ENCODE results near the gene HERC6.
"Not testable (repeated sequence)": the region's sequence is repeated elsewhere in the genome, so short reads cannot be mapped to it uniquely, and the experiment has no call there.

The HERC6 gene

GRCh38 chr4:88441696-88442095, 63.0 kb downstream of the HERC6 start:
- Histone ChIP-seq H3K27ac (no peak overlapping the region), H3K4me3 (no peak overlapping the region)

- no peak overlapping the region for H3K27ac ChIP-seq
- no peak overlapping the region for H3K4me3 ChIP-seq
These were observed 64.1 kb downstream of the HERC6 start for GRCh38 chr4:88442689-88443191.

- Histone ChIP-seq H3K4me3 (no peak overlapping the region), H3K27ac (no peak overlapping the region)
These were observed 64.8 kb downstream of the HERC6 start for GRCh38 chr4:88443486-88443885.

GRCh38 chr4:88445252-88445651, 66.6 kb downstream of the HERC6 start:
- H3K4me3 ChIP-seq, result no peak overlapping the region

GRCh38 chr4:88446124-88446523, 67.5 kb downstream of the HERC6 start:
- no peak overlapping the region for H3K4me3 ChIP-seq
- H3K27ac ChIP-seq, result no peak overlapping the region

More at GRCh38 chr4:88445252-88445651, 66.6 kb downstream of the HERC6 start:
- H3K27ac ChIP-seq, result no peak overlapping the region

- Histone ChIP-seq H3K4me3 (no peak overlapping the region), H3K27ac (no peak overlapping the region)
These were observed 68.9 kb downstream of the HERC6 start for GRCh38 chr4:88447371-88448095.

- not testable (repeated sequence) for H3K4me3 ChIP-seq, H3K27ac ChIP-seq
These were observed 69.6 kb downstream of the HERC6 start for GRCh38 chr4:88448211-88448765.

- H3K4me3 ChIP-seq, result no peak overlapping the region
- no peak overlapping the region for H3K27ac ChIP-seq
These were observed 70.2 kb downstream of the HERC6 start for GRCh38 chr4:88448889-88449288.

- Histone ChIP-seq H3K4me3 (no peak overlapping the region), H3K27ac (no peak overlapping the region)
These were observed 70.6 kb downstream of the HERC6 start for GRCh38 chr4:88449290-88449689.

- Histone ChIP-seq H3K4me3 (no peak overlapping the region), H3K27ac (no peak overlapping the region)
These were observed 72.6 kb downstream of the HERC6 start for GRCh38 chr4:88451205-88451604.

GRCh38 chr4:88452912-88453311, 74.3 kb downstream of the HERC6 start:
- Histone ChIP-seq H3K27ac (no peak overlapping the region), H3K4me3 (no peak overlapping the region)

GRCh38 chr4:88456670-88457306, 78.1 kb downstream of the HERC6 start, which contains the start of gene HERC5:
Gene HERC5, plus strand, starts transcription at chr4:88457119. Its CDS starts 151 bp downstream, at chr4:88457270.
- Histone ChIP-seq H3K4me3 (peak within 1 kb of the TSS; percentile 46 to 80 (median 69)), H3K27ac (peak within 1 kb of the TSS in 20 of 21 experiments; percentile 8 to 82 (median 67))

GRCh38 chr4:88457307-88458103, 78.9 kb downstream of the HERC6 start:
- Histone ChIP-seq H3K4me3 (peak overlapping the region; percentile 46 to 80 (median 69)), H3K27ac (peak overlapping the region in 16 of 21 experiments; percentile 22 to 82 (median 68))

GRCh38 chr4:88458104-88458740, 79.6 kb downstream of the HERC6 start:
- peak overlapping the region in 5 of 7 experiments; percentile 46 to 80 (median 76) for H3K4me3 ChIP-seq

GRCh38 chr4:88465653-88466192, 87.1 kb downstream of the HERC6 start:
- H3K4me3 ChIP-seq, result no peak overlapping the region
- H3K27ac ChIP-seq, result no peak overlapping the region

More at GRCh38 chr4:88458104-88458740, 79.6 kb downstream of the HERC6 start:
- peak overlapping the region in 3 of 21 experiments; percentile 60 to 74 (median 69) for H3K27ac ChIP-seq

- Histone ChIP-seq H3K4me3 (no peak overlapping the region), H3K27ac (no peak overlapping the region)
These were observed 88.7 kb downstream of the HERC6 start for GRCh38 chr4:88467392-88467791.

GRCh38 chr4:88477229-88477860, 98.7 kb downstream of the HERC6 start:
- H3K27ac ChIP-seq, result no peak overlapping the region

GRCh38 chr4:88478247-88478646, 99.6 kb downstream of the HERC6 start:
- Histone ChIP-seq H3K4me3 (no peak overlapping the region), H3K27ac (no peak overlapping the region)

More at GRCh38 chr4:88477229-88477860, 98.7 kb downstream of the HERC6 start:
- no peak overlapping the region for H3K4me3 ChIP-seq

GRCh38 chr4:88481537-88481936, 102.9 kb downstream of the HERC6 start:
- Histone ChIP-seq H3K4me3 (no peak overlapping the region), H3K27ac (no peak overlapping the region)

Measured in skin epidermis (tissue), 12 donors.